DOHH2 (cell line): ENCODE results near the gene HS6ST1.
"Not testable (repeated sequence)": the region's sequence is repeated elsewhere in the genome, so short reads cannot be mapped to it uniquely, and the experiment has no call there.

Source experiments
- H3F3A ChIP-seq: fragments of 200-600 bp; sonication (generic), shearing (Covaris generic); 2 replicates; pipeline ENCODE4 v1.6.0; 2016; ENCODE audit warnings: antibody characterized with exemption, mild to moderate bottlenecking; ENCODE audit not compliant: control insufficient read depth, insufficient read depth
- H3K27ac ChIP-seq: fragments of 200-600 bp; sonication (generic); 2 replicates; pipeline ENCODE4 v1.5.1; 2014; ENCODE audit warnings: low read depth, mild to moderate bottlenecking, low read length, moderate library complexity
- H3K27me3 ChIP-seq: fragments of 200-600 bp; sonication (generic); 2 replicates; pipeline ENCODE4 v1.6.1; 2014; ENCODE audit warnings: mild to moderate bottlenecking, low read length, mixed read lengths; ENCODE audit not compliant: control insufficient read depth
- H3K36me3 ChIP-seq: fragments of 200-600 bp; sonication (generic); 2 replicates; pipeline ENCODE4 v1.6.1; 2014; ENCODE audit warnings: mild to moderate bottlenecking, low read length, moderate library complexity, mixed read lengths; ENCODE audit not compliant: control insufficient read depth
- H3K4me1 ChIP-seq: fragments of 200-600 bp; sonication (generic); 2 replicates; pipeline ENCODE4 v1.6.1; 2014; ENCODE audit warnings: mild to moderate bottlenecking, low read length, mixed read lengths; ENCODE audit not compliant: control insufficient read depth
- H3K4me2 ChIP-seq: fragments of 200-600 bp; sonication (generic); 2 replicates; pipeline ENCODE4 v1.6.0; 2014; ENCODE audit warnings: mild to moderate bottlenecking, low read length, moderate library complexity
- H3K4me3 ChIP-seq: fragments of 200-600 bp; sonication (generic); 2 replicates; pipeline ENCODE4 v1.5.1; 2014; ENCODE audit warnings: mild to moderate bottlenecking, low read length, mixed read lengths
- H3K79me2 ChIP-seq: fragments of 200-600 bp; sonication (generic); 2 replicates; pipeline ENCODE4 v1.6.1; 2014; ENCODE audit warnings: mild to moderate bottlenecking, low read length, mixed read lengths; ENCODE audit not compliant: control insufficient read depth
- H3K9me2 ChIP-seq: fragments of 200-600 bp; sonication (generic); replicated peaks from 2 replicates; pipeline ENCODE4 v1.6.1; 2014; ENCODE audit warnings: mild to moderate bottlenecking, low read length, mixed read lengths; ENCODE audit not compliant: control insufficient read depth
- H3K9me3 ChIP-seq: fragments of 200-600 bp; sonication (generic); 2 replicates; pipeline ENCODE4 v1.6.1; 2014; ENCODE audit warnings: antibody characterized with exemption, low read length, mixed read lengths; ENCODE audit not compliant: control insufficient read depth, insufficient read depth
- H4K20me1 ChIP-seq: fragments of 200-600 bp; sonication (generic); 2 replicates; pipeline ENCODE4 v1.6.0; 2014; ENCODE audit warnings: low read depth, mild to moderate bottlenecking, antibody characterized with exemption, low read length, moderate library complexity; ENCODE audit not compliant: control insufficient read depth, insufficient read depth
- CTCF ChIP-seq: fragments of 200-600 bp; sonication (generic); IDR thresholded peaks from one replicate; pipeline ENCODE4 v1.5.1; 2014; ENCODE audit warnings: antibody characterized with exemption, mild to moderate bottlenecking, low read depth, low read length; ENCODE audit not compliant: poor library complexity, severe bottlenecking
- EZH2phosphoT487 ChIP-seq: fragments of 200-600 bp; sonication (generic); IDR thresholded peaks from 2 replicates; pipeline ENCODE4 v1.6.1; 2017; ENCODE audit warnings: borderline replicate concordance, mild to moderate bottlenecking, antibody characterized with exemption, low read length, moderate library complexity, mixed read lengths

HS6ST1 gene

GRCh38 chr2:128252501-128252900, 66.2 kb downstream of the HS6ST1 start:
- H3K4me3 ChIP-seq, result no peak overlapping the region
- TF ChIP-seq CTCF (no peak), EZH2phosphoT487 (no peak)
- H3K79me2 ChIP-seq, result no peaks in the 10 kb centered on the region
- no peaks in the 10 kb centered on the region for H3K4me1 ChIP-seq
- peaks cover 2% of the 10 kb centered on the region; the same call in 1 of the 2 replicates for H3K27me3 ChIP-seq
- H3K4me2 ChIP-seq, result no peak overlapping the region
- H3K9me2 ChIP-seq, result no peaks in the 10 kb centered on the region
- H3K9me3 ChIP-seq, result no peaks in the 10 kb centered on the region
- no peaks in the 10 kb centered on the region for H4K20me1 ChIP-seq
- no peak overlapping the region for H3K27ac ChIP-seq
- H3K36me3 ChIP-seq, result no peaks in the 10 kb centered on the region
- H3F3A ChIP-seq, result no peaks in the 10 kb centered on the region

- H3K4me1 ChIP-seq, H3K9me3 ChIP-seq, H3K27ac ChIP-seq, H3K79me2 ChIP-seq, H3K4me2 ChIP-seq, H3K9me2 ChIP-seq, H3K36me3 ChIP-seq, H4K20me1 ChIP-seq, H3K27me3 ChIP-seq, H3F3A ChIP-seq, H3K4me3 ChIP-seq: not testable (repeated sequence)
Measured at GRCh38 chr2:128252086-128252485, 66.6 kb downstream of the HS6ST1 start.

- Histone ChIP-seq H3K9me3 (no peaks in the 10 kb centered on the region), H3F3A (no peaks in the 10 kb centered on the region), H3K27me3 (no peaks in the 10 kb centered on the region; the same call in 1 of the 2 replicates), H3K9me2 (no peaks in the 10 kb centered on the region), H3K36me3 (no peaks in the 10 kb centered on the region), H3K79me2 (no peaks in the 10 kb centered on the region), H3K27ac (no peak overlapping the region), H3K4me1 (no peaks in the 10 kb centered on the region), H4K20me1 (no peaks in the 10 kb centered on the region), H3K4me3 (no peak overlapping the region), H3K4me2 (no peak overlapping the region)
- no peak for TF ChIP-seq EZH2phosphoT487
- no peak for TF ChIP-seq CTCF
Measured at GRCh38 chr2:128250229-128251025, 68.2 kb downstream of the HS6ST1 start.

GRCh38 chr2:128249555-128249954, 69.1 kb downstream of the HS6ST1 start:
- no peaks in the 10 kb centered on the region for H3F3A ChIP-seq
- no peaks in the 10 kb centered on the region for H4K20me1 ChIP-seq
- no peak overlapping the region for H3K27ac ChIP-seq
- H3K9me3 ChIP-seq, result no peaks in the 10 kb centered on the region
- no peaks in the 10 kb centered on the region for H3K36me3 ChIP-seq
- no peaks in the 10 kb centered on the region for H3K4me1 ChIP-seq
- no peaks in the 10 kb centered on the region for H3K9me2 ChIP-seq
- no peak for TF ChIP-seq CTCF
- TF ChIP-seq EZH2phosphoT487, result no peak
- H3K79me2 ChIP-seq, result no peaks in the 10 kb centered on the region
- H3K4me2 ChIP-seq, result no peak overlapping the region
- no peaks in the 10 kb centered on the region for H3K27me3 ChIP-seq
- no peak overlapping the region for H3K4me3 ChIP-seq
